Loucy (cell line): ENCODE data around the gene CTAG1B.

Experiments used
- H2AFZ ChIP-seq: fragments of 200-600 bp; sonication (generic); 2 replicates; pipeline ENCODE4 v1.6.0; 2016; ENCODE audit warnings: antibody characterized with exemption, mild to moderate bottlenecking, low read length, moderate library complexity
- H3F3A ChIP-seq: fragments of 200-600 bp; 2 replicates; pipeline ENCODE4 v1.6.0; 2016; ENCODE audit warnings: antibody characterized with exemption, low read depth, mild to moderate bottlenecking
- H3K27me3 ChIP-seq: fragments of 200-600 bp; sonication (generic); 2 replicates; pipeline ENCODE4 v1.6.1; 2014; ENCODE audit warnings: low read length, mild to moderate bottlenecking; ENCODE audit not compliant: insufficient read depth, poor library complexity, severe bottlenecking
- H3K36me3 ChIP-seq: fragments of 200-600 bp; sonication (generic); 2 replicates; pipeline ENCODE4 v1.6.1; 2016; ENCODE audit warnings: low read length; ENCODE audit not compliant: insufficient read depth
- H3K4me1 ChIP-seq: fragments of 200-600 bp; sonication (generic); 2 replicates; pipeline ENCODE4 v1.5.1; 2014; ENCODE audit warnings: low read length, mild to moderate bottlenecking; ENCODE audit not compliant: insufficient read depth, poor library complexity, severe bottlenecking
- H3K4me2 ChIP-seq: fragments of 200-600 bp; sonication (generic); 2 replicates; pipeline ENCODE4 v1.6.0; 2014; ENCODE audit warnings: antibody characterized with exemption, low read length, low read depth, mild to moderate bottlenecking; ENCODE audit not compliant: poor library complexity, severe bottlenecking
- H3K4me3 ChIP-seq: fragments of 200-600 bp; sonication (generic); 2 replicates; pipeline ENCODE4 v1.5.1; 2014; ENCODE audit warnings: low read length, mild to moderate bottlenecking, mixed read lengths; ENCODE audit not compliant: poor library complexity, severe bottlenecking
- H3K79me2 ChIP-seq: fragments of 200-600 bp; sonication (generic); 2 replicates; pipeline ENCODE4 v1.6.1; 2014; ENCODE audit warnings: low read length; ENCODE audit not compliant: insufficient read depth
- H3K9ac ChIP-seq: fragments of 200-600 bp; sonication (generic); 2 replicates; pipeline ENCODE4 v1.6.0; 2014; ENCODE audit warnings: mild to moderate bottlenecking, low read depth, low read length, moderate library complexity; ENCODE audit not compliant: poor library complexity, severe bottlenecking
- H3K9me2 ChIP-seq: fragments of 200-600 bp; sonication (generic); replicated peaks from 2 replicates; pipeline ENCODE4 v1.6.1; 2016; ENCODE audit warnings: low read depth, low read length, mixed read lengths
- H3K9me3 ChIP-seq: fragments of 200-600 bp; sonication (generic); 2 replicates; pipeline ENCODE4 v1.6.1; 2014; ENCODE audit warnings: mild to moderate bottlenecking, antibody characterized with exemption, low read length, low read depth; ENCODE audit not compliant: insufficient read depth
- H4K20me1 ChIP-seq: fragments of 200-600 bp; sonication (generic); 2 replicates; pipeline ENCODE4 v1.6.0; 2014; ENCODE audit warnings: antibody characterized with exemption, low read length, mild to moderate bottlenecking; ENCODE audit not compliant: insufficient read depth, poor library complexity, severe bottlenecking
- EZH2phosphoT487 ChIP-seq: fragments of 200-600 bp; IDR thresholded peaks from 2 replicates; pipeline ENCODE4 v1.6.1; 2018; ENCODE audit warnings: antibody characterized with exemption, mild to moderate bottlenecking, moderate library complexity, borderline replicate concordance
- TF ChIP-seq, protein P1 (sequence below): fragments of 200-600 bp; sonication (generic); conservative IDR thresholded peaks from 2 replicates; pipeline ENCODE4 v1.5.1; 2014; ENCODE audit warnings: mild to moderate bottlenecking, antibody characterized with exemption, low read length

CTAG1B gene

GRCh38 chrX:154596290-154596929, 22.7 kb downstream of the CTAG1B start:
- Histone ChIP-seq H3K4me1 (no peaks in the 10 kb centered on the region), H3K79me2 (no peaks in the 10 kb centered on the region), H3K4me2 (no peak overlapping the region), H3K27me3 (no peaks in the 10 kb centered on the region), H3K9me3 (no peaks in the 10 kb centered on the region), H3K36me3 (no peaks in the 10 kb centered on the region), H3K9ac (no peak overlapping the region), H3F3A (no peaks in the 10 kb centered on the region), H3K9me2 (no peaks in the 10 kb centered on the region), H2AFZ (no peak overlapping the region), H4K20me1 (no peaks in the 10 kb centered on the region), H3K4me3 (no peak overlapping the region)
- TF ChIP-seq EZH2phosphoT487: no peak
- TF ChIP-seq, protein P1, sequence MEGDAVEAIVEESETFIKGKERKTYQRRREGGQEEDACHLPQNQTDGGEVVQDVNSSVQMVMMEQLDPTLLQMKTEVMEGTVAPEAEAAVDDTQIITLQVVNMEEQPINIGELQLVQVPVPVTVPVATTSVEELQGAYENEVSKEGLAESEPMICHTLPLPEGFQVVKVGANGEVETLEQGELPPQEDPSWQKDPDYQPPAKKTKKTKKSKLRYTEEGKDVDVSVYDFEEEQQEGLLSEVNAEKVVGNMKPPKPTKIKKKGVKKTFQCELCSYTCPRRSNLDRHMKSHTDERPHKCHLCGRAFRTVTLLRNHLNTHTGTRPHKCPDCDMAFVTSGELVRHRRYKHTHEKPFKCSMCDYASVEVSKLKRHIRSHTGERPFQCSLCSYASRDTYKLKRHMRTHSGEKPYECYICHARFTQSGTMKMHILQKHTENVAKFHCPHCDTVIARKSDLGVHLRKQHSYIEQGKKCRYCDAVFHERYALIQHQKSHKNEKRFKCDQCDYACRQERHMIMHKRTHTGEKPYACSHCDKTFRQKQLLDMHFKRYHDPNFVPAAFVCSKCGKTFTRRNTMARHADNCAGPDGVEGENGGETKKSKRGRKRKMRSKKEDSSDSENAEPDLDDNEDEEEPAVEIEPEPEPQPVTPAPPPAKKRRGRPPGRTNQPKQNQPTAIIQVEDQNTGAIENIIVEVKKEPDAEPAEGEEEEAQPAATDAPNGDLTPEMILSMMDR: no peak

GRCh38 chrX:154595559-154596249, 23.4 kb downstream of the CTAG1B start:
- Histone ChIP-seq H3K4me2 (no peak overlapping the region), H4K20me1 (no peaks in the 10 kb centered on the region), H3K27me3 (no peaks in the 10 kb centered on the region), H3K79me2 (no peaks in the 10 kb centered on the region), H3K36me3 (no peaks in the 10 kb centered on the region), H3K9ac (no peak overlapping the region), H2AFZ (no peak overlapping the region), H3F3A (no peaks in the 10 kb centered on the region), H3K4me1 (no peaks in the 10 kb centered on the region), H3K9me3 (no peaks in the 10 kb centered on the region), H3K4me3 (no peak overlapping the region), H3K9me2 (no peaks in the 10 kb centered on the region)
- TF ChIP-seq EZH2phosphoT487: no peak
- TF ChIP-seq, protein P1: no peak

DNA sequence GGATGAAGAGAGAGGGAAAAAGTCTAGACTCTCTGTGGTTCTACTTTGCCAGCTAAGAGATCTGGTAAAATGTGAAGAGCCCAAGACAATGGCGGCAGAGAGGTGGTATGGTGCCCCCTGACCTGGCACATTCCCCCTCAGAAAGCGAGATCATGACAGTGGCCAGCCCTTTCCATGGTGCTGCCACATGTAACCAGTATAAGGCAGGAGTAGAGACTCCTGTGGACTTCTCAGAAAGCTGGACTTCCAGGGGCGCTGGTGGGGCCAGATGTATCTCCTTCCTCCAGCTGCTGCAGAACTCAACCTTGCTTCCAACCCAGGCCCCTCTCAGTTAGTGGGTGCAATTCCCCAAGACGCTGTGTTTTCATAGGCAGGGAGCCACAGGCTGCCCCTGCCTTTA, 24.6 kb downstream of the CTAG1B start:
- Histone ChIP-seq H2AFZ (no peak overlapping the region), H4K20me1 (no peaks in the 10 kb centered on the region), H3K4me3 (no peak overlapping the region), H3K27me3 (no peaks in the 10 kb centered on the region), H3K9me3 (no peaks in the 10 kb centered on the region), H3K79me2 (no peaks in the 10 kb centered on the region), H3F3A (no peaks in the 10 kb centered on the region), H3K9ac (no peak overlapping the region), H3K4me1 (no peaks in the 10 kb centered on the region), H3K9me2 (no peaks in the 10 kb centered on the region), H3K4me2 (no peak overlapping the region), H3K36me3 (no peaks in the 10 kb centered on the region)
- TF ChIP-seq, protein P1: no peak
- no peak for TF ChIP-seq EZH2phosphoT487
